GM12878 (cell line): ENCODE measurements around the gene ZNF473. TPM values are rescaled to one million over a fixed set of nuclear protein-coding genes. Genes with fewer than 3 reads are reported as not detected.
A peak's percentile ranks its signal among the peaks of the same experiment; 100 is the strongest.

Experiments
- ASH2L ChIP-seq: fragments of 300-600, 200-600 bp; sonication (generic); IDR thresholded peaks from 2 replicates; pipeline ENCODE4 v1.6.1; 2017; ENCODE audit warnings: low read depth, mild to moderate bottlenecking, borderline replicate concordance
- ATF7 ChIP-seq: fragments of 450-650 bp; IDR thresholded peaks from 2 replicates; pipeline ENCODE4 v1.6.1; 2016; ENCODE audit warnings: low read depth, mild to moderate bottlenecking
- DPF2 ChIP-seq: fragments of 450-650 bp; IDR thresholded peaks from 2 replicates; pipeline ENCODE4 v1.6.1; 2017; ENCODE audit warnings: mild to moderate bottlenecking
- ESRRA ChIP-seq: IDR thresholded peaks from 2 replicates; pipeline ENCODE4 v1.6.1; 2012; ENCODE audit warnings: mild to moderate bottlenecking, low read length, improper control_type of control experiment
- ETV6 ChIP-seq, 2 experiments: fragments of 450-650 bp in 1 of 2; IDR thresholded peaks in 1 of 2; conservative IDR thresholded peaks in 1 of 2; 2 replicates each; pipeline ENCODE4 v1.6.1; 2014; ENCODE audit warnings: antibody characterized with exemption in 1 of 2, borderline replicate concordance in 1 of 2, low read depth in 1 of 2, mild to moderate bottlenecking in 1 of 2, moderate library complexity in 1 of 2
- EZH2 ChIP-seq: IDR thresholded peaks from 2 replicates; pipeline ENCODE4 v1.6.1; 2012; ENCODE audit warnings: low read depth, mild to moderate bottlenecking, control low read depth, inconsistent platforms, low read length, borderline replicate concordance; ENCODE audit not compliant: control insufficient read depth
- GATAD2B ChIP-seq: fragments of 450-650 bp; conservative IDR thresholded peaks from 2 replicates; pipeline ENCODE4 v1.6.1; 2017; ENCODE audit warnings: low read depth, mild to moderate bottlenecking, moderate library complexity
- MYC ChIP-seq: IDR thresholded peaks from 2 replicates; pipeline ENCODE4 v1.6.1; 2011; ENCODE audit warnings: mild to moderate bottlenecking, low read length, moderate library complexity, inconsistent platforms; ENCODE audit not compliant: insufficient read depth, insufficient replicate concordance, insufficient read length, severe bottlenecking
- NBN ChIP-seq: fragments of 450-650 bp; IDR thresholded peaks from 2 replicates; pipeline ENCODE4 v1.6.1; 2016
- NR2C1 ChIP-seq: fragments of 450-650 bp; IDR thresholded peaks from 2 replicates; pipeline ENCODE4 v1.6.1; 2017; ENCODE audit warnings: antibody characterized with exemption, mild to moderate bottlenecking, moderate library complexity
- NR2C2 ChIP-seq: IDR thresholded peaks from 2 replicates; pipeline ENCODE4 v1.6.1; 2011; ENCODE audit warnings: borderline replicate concordance, low read depth; ENCODE audit not compliant: control insufficient read depth, insufficient read length
- NRF1 ChIP-seq: conservative IDR thresholded peaks from 2 replicates; pipeline ENCODE4 v1.6.1; 2011; ENCODE audit warnings: mild to moderate bottlenecking, low read depth, low read length, improper control_type of control experiment
- PML ChIP-seq: IDR thresholded peaks from 2 replicates; pipeline ENCODE4 v1.6.1; 2012; ENCODE audit warnings: low read length, inconsistent platforms
- POLR2A ChIP-seq: IDR thresholded peaks from 2 replicates; pipeline ENCODE4 v1.6.1; 2011; ENCODE audit warnings: low read depth, mild to moderate bottlenecking, low read length
- SIN3A ChIP-seq: IDR thresholded peaks from 2 replicates; pipeline ENCODE4 v1.6.1; 2012; ENCODE audit warnings: low read depth, low read length, improper control_type of control experiment
- SMAD1 ChIP-seq: fragments of 450-650 bp; IDR thresholded peaks from 2 replicates; pipeline ENCODE4 v1.6.1; 2018; ENCODE audit warnings: mild to moderate bottlenecking, low read depth; ENCODE audit not compliant: partially characterized antibody
- SREBF1 ChIP-seq: IDR thresholded peaks from 2 replicates; pipeline ENCODE4 v1.6.1; 2012; ENCODE audit warnings: mild to moderate bottlenecking, low read length
- STAT1 ChIP-seq: fragments of 450-650 bp; conservative IDR thresholded peaks from 2 replicates; pipeline ENCODE4 v1.6.1; 2014; ENCODE audit warnings: antibody characterized with exemption, mild to moderate bottlenecking
- TCF12 ChIP-seq: IDR thresholded peaks from 2 replicates; pipeline ENCODE4 v1.6.1; 2011; ENCODE audit warnings: low read depth, mild to moderate bottlenecking, low read length
- polyA plus RNA-seq, 11 experiments: library from polyadenylated mRNA; depleted of rRNA in 4 of 11; unstranded in 6 of 11; stranded (reverse) in 5 of 11; fragments of >200 nt; fragmentation: Nextera tagmentation in 4 of 11; fragmentation: Illumina TruSeq in 1 of 11; extraction: Ambion mirVana in 4 of 11; extraction: Trizol in 1 of 11; gene quantifications; 1 replicate in 1 of 11; 2 replicates in 10 of 11; pipeline versions ENCODE4 v1.2.1 to v1.2.3, GENCODE V29; 2011 to 2016; ENCODE audit warnings: inconsistent platforms in 2 of 11, missing spikeins in 2 of 11, low read depth in 1 of 11
- total RNA-seq, 4 experiments: library from RNA; depleted of rRNA in 3 of 4; stranded (reverse); fragments of >200 nt in 3 of 4; fragmentation: Illumina TruSeq in 1 of 4; extraction: Trizol in 1 of 4; gene quantifications; 2 replicates each; pipeline versions ENCODE4 v1.2.1 to v1.2.3, GENCODE V29; 2013 to 2021
- TF ChIP-seq, protein P1 (sequence below): fragments of 450-650 bp; IDR thresholded peaks from 2 replicates; pipeline ENCODE4 v1.6.1; 2017; ENCODE audit warnings: mild to moderate bottlenecking, low read depth, inconsistent platforms; ENCODE audit not compliant: poor library complexity, severe bottlenecking
- TF ChIP-seq, protein P2 (sequence below): IDR thresholded peaks from 2 replicates; pipeline ENCODE4 v1.6.1; 2012; ENCODE audit warnings: improper control_type of control experiment, low read depth, low read length; ENCODE audit not compliant: insufficient replicate concordance
- TF ChIP-seq, protein P3 (sequence below): IDR thresholded peaks from 2 replicates; pipeline ENCODE4 v1.6.1; 2012; ENCODE audit warnings: low read depth, low read length, improper control_type of control experiment

Gene ZNF473
- total and polyA plus RNA-seq, 10 of the 15 experiments (the other 5 are each of a cell fraction or from before 2014, with no cell fraction given): 2.3 to 14.9 (median 6.3) TPM

DNA sequence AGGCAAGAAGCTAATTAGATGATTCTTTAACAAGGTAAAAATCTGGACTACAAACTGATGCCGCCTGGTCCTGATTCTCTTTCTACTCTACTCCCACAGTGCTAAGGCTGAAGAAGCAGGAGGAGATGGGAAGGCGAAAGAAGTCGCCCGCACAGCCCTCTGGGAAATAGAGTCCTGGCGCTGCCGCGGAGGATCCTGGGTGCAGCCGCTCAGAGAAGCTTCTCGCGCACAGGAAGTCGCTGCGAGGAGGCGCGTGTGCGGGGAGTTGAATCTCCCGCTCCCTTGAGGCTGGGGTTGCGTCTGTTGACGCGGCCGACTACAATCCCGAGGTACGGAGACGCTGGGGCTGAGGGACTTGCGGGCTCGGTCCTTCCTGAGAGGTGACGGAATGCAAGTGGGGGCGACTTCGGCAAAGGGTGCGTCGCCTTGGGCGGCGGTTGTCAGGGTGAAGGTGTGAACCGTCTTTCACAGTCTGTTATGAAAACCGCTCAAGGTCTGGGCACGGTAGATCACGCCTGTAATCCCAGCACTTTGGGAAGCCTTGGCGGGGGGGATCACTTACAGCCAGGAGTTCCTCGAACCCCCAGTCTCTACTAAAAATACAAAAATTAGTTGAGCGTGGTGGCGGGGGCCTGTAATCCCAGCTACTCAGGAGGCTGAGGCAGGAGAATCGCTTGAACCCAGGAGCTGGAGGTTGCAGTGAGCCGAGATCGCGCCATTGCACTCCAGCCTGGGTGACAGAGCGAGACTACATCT is at the start of gene ZNF473 (continued):
- TF ChIP-seq, protein P1, sequence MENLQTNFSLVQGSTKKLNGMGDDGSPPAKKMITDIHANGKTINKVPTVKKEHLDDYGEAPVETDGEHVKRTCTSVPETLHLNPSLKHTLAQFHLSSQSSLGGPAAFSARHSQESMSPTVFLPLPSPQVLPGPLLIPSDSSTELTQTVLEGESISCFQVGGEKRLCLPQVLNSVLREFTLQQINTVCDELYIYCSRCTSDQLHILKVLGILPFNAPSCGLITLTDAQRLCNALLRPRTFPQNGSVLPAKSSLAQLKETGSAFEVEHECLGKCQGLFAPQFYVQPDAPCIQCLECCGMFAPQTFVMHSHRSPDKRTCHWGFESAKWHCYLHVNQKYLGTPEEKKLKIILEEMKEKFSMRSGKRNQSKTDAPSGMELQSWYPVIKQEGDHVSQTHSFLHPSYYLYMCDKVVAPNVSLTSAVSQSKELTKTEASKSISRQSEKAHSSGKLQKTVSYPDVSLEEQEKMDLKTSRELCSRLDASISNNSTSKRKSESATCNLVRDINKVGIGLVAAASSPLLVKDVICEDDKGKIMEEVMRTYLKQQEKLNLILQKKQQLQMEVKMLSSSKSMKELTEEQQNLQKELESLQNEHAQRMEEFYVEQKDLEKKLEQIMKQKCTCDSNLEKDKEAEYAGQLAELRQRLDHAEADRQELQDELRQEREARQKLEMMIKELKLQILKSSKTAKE: no peak
- TF ChIP-seq SMAD1 (no peak), PML (0 out of 2 replicates have a peak, but pooled peaks have one; percentile 33), DPF2 (peak; percentile 41; the same call in 1 of the 2 replicates), ATF7 (peak; percentile 53; the same call in 1 of the 2 replicates), ESRRA (no peak), NRF1 (0 out of 2 replicates have a peak, but pooled peaks have one; percentile 31), STAT1 (peak; percentile 59; the same call in 1 of the 2 replicates), POLR2A (peak; percentile 89), NR2C2 (no peak), EZH2 (no peak), SIN3A (peak; percentile 94; the same call in 1 of the 2 replicates), MYC (peak; percentile 57), SREBF1 (peak; percentile 64), NBN (peak; percentile 64; the same call in 1 of the 2 replicates), ASH2L (0 out of 2 replicates have a peak, but pooled peaks have one; percentile 82), TCF12 (0 out of 2 replicates have a peak, but pooled peaks have one; percentile 33), NR2C1 (peak; percentile 32; the same call in 1 of the 2 replicates), ETV6 (conservative IDR thresholded peaks at IDR 0.05 in 1 of 2, IDR thresholded peaks at IDR 0.05 in 1 of 2; ENCODE audit: borderline replicate concordance in 1 of 2, low read depth in 1 of 2) (0 out of 4 replicates have a peak, but pooled peaks of 1 of the 2 experiments have one; percentile 13), GATAD2B (peak; percentile 88)
- TF ChIP-seq, protein P2, sequence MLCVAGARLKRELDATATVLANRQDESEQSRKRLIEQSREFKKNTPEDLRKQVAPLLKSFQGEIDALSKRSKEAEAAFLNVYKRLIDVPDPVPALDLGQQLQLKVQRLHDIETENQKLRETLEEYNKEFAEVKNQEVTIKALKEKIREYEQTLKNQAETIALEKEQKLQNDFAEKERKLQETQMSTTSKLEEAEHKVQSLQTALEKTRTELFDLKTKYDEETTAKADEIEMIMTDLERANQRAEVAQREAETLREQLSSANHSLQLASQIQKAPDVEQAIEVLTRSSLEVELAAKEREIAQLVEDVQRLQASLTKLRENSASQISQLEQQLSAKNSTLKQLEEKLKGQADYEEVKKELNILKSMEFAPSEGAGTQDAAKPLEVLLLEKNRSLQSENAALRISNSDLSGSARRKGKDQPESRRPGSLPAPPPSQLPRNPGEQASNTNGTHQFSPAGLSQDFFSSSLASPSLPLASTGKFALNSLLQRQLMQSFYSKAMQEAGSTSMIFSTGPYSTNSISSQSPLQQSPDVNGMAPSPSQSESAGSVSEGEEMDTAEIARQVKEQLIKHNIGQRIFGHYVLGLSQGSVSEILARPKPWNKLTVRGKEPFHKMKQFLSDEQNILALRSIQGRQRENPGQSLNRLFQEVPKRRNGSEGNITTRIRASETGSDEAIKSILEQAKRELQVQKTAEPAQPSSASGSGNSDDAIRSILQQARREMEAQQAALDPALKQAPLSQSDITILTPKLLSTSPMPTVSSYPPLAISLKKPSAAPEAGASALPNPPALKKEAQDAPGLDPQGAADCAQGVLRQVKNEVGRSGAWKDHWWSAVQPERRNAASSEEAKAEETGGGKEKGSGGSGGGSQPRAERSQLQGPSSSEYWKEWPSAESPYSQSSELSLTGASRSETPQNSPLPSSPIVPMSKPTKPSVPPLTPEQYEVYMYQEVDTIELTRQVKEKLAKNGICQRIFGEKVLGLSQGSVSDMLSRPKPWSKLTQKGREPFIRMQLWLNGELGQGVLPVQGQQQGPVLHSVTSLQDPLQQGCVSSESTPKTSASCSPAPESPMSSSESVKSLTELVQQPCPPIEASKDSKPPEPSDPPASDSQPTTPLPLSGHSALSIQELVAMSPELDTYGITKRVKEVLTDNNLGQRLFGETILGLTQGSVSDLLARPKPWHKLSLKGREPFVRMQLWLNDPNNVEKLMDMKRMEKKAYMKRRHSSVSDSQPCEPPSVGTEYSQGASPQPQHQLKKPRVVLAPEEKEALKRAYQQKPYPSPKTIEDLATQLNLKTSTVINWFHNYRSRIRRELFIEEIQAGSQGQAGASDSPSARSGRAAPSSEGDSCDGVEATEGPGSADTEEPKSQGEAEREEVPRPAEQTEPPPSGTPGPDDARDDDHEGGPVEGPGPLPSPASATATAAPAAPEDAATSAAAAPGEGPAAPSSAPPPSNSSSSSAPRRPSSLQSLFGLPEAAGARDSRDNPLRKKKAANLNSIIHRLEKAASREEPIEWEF: no peak
- TF ChIP-seq, protein P3, sequence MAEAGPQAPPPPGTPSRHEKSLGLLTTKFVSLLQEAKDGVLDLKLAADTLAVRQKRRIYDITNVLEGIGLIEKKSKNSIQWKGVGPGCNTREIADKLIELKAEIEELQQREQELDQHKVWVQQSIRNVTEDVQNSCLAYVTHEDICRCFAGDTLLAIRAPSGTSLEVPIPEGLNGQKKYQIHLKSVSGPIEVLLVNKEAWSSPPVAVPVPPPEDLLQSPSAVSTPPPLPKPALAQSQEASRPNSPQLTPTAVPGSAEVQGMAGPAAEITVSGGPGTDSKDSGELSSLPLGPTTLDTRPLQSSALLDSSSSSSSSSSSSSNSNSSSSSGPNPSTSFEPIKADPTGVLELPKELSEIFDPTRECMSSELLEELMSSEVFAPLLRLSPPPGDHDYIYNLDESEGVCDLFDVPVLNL: peak; percentile 96
